H9 (cell line): ENCODE data around the gene CRABP1. TPM values are rescaled to one million over a fixed set of nuclear protein-coding genes. Genes with fewer than 3 reads are reported as not detected.

ENCODE experiments used
- DNase-seq: peaks from one replicate; pipeline ENCODE4 v3.0.0-alpha.2; 2017
- H2AFZ ChIP-seq: one replicate; pipeline ENCODE4 v1.6.1; 2013; ENCODE audit warnings: mild to moderate bottlenecking, low read length, control low read depth, moderate library complexity
- H2AK5ac ChIP-seq: 2 replicates; pipeline ENCODE4 v1.6.1; 2013; ENCODE audit warnings: low read length, control low read depth, mixed read lengths; ENCODE audit not compliant: insufficient read length
- H2BK120ac ChIP-seq: one replicate; pipeline ENCODE4 v1.6.1; 2013; ENCODE audit warnings: low read depth, mild to moderate bottlenecking, low read length, control low read depth, inconsistent platforms; ENCODE audit not compliant: poor library complexity, severe bottlenecking
- H2BK12ac ChIP-seq: 2 replicates; pipeline ENCODE4 v1.6.1; 2013; ENCODE audit warnings: low read length, control low read depth, mixed read lengths, low read depth; ENCODE audit not compliant: insufficient read length
- H2BK15ac ChIP-seq: 2 replicates; pipeline ENCODE4 v1.6.1; 2013; ENCODE audit warnings: low read depth, low read length, control low read depth
- H2BK20ac ChIP-seq: one replicate; pipeline ENCODE4 v1.6.1; 2013; ENCODE audit warnings: low read depth, mild to moderate bottlenecking, low read length, control low read depth, inconsistent platforms; ENCODE audit not compliant: poor library complexity, severe bottlenecking
- H2BK5ac ChIP-seq: 2 replicates; pipeline ENCODE4 v1.6.1; 2013; ENCODE audit warnings: low read length, control low read depth, mixed read lengths; ENCODE audit not compliant: insufficient read length
- H3K14ac ChIP-seq: 2 replicates; pipeline ENCODE4 v1.6.1; 2013; ENCODE audit warnings: low read length, control low read depth; ENCODE audit not compliant: insufficient read depth
- H3K18ac ChIP-seq: 2 replicates; pipeline ENCODE4 v1.6.1; 2013; ENCODE audit warnings: low read depth, mild to moderate bottlenecking, mixed read lengths, low read length, control low read depth; ENCODE audit not compliant: insufficient read length
- H3K23ac ChIP-seq: 2 replicates; pipeline ENCODE4 v1.6.1; 2013; ENCODE audit warnings: low read length, control low read depth, mixed read lengths, low read depth; ENCODE audit not compliant: insufficient read length
- H3K23me2 ChIP-seq: 2 replicates; pipeline ENCODE4 v1.6.1; 2013; ENCODE audit warnings: low read depth, mild to moderate bottlenecking, mixed read lengths, low read length, control low read depth; ENCODE audit not compliant: insufficient read length, poor library complexity, severe bottlenecking
- H3K27ac ChIP-seq: 2 replicates; pipeline ENCODE4 v1.5.1; 2013; ENCODE audit warnings: low read length, control low read depth, mixed read lengths, low read depth; ENCODE audit not compliant: insufficient read length
- H3K27me3 ChIP-seq: 2 replicates; pipeline ENCODE4 v1.6.1; 2013; ENCODE audit warnings: low read length, control low read depth, inconsistent platforms; ENCODE audit not compliant: insufficient read depth
- H3K4ac ChIP-seq: 2 replicates; pipeline ENCODE4 v1.6.1; 2013; ENCODE audit warnings: low read depth, mild to moderate bottlenecking, control low read depth, inconsistent platforms, low read length, moderate library complexity
- H3K4me1 ChIP-seq: 2 replicates; pipeline ENCODE4 v1.6.1; 2013; ENCODE audit warnings: low read length, control low read depth, inconsistent platforms; ENCODE audit not compliant: insufficient read depth
- H3K4me2 ChIP-seq: 2 replicates; pipeline ENCODE4 v1.6.1; 2013; ENCODE audit warnings: low read length, control low read depth, mixed read lengths; ENCODE audit not compliant: insufficient read length, insufficient read depth
- H3K56ac ChIP-seq: 2 replicates; pipeline ENCODE4 v1.6.1; 2013; ENCODE audit warnings: low read depth, mild to moderate bottlenecking, mixed read lengths, low read length, control low read depth; ENCODE audit not compliant: insufficient read length
- H3K79me1 ChIP-seq: 2 replicates; pipeline ENCODE4 v1.6.1; 2013; ENCODE audit warnings: low read depth, mild to moderate bottlenecking, moderate library complexity, low read length, control low read depth, inconsistent platforms; ENCODE audit not compliant: insufficient read depth, poor library complexity, severe bottlenecking
- H3K79me2 ChIP-seq: 2 replicates; pipeline ENCODE4 v1.6.1; 2013; ENCODE audit warnings: low read length, control low read depth, inconsistent platforms; ENCODE audit not compliant: insufficient read depth
- H3K9ac ChIP-seq: 2 replicates; pipeline ENCODE4 v1.6.1; 2013; ENCODE audit warnings: low read length, control low read depth, mixed read lengths; ENCODE audit not compliant: insufficient read length; ENCODE audit errors: extremely low read depth
- H3K9me3 ChIP-seq: one replicate; pipeline ENCODE4 v1.6.1; 2013; ENCODE audit warnings: low read depth, low read length, inconsistent platforms; ENCODE audit not compliant: control insufficient read depth
- H3T11ph ChIP-seq: one replicate; pipeline ENCODE4 v1.6.1; 2013; ENCODE audit warnings: mild to moderate bottlenecking, low read length, control low read depth, inconsistent platforms
- H4K20me1 ChIP-seq: one replicate; pipeline ENCODE4 v1.6.1; 2013; ENCODE audit not compliant: control insufficient read depth, insufficient read length, insufficient read depth
- H4K5ac ChIP-seq: 2 replicates; pipeline ENCODE4 v1.6.1; 2013; ENCODE audit warnings: low read depth, mild to moderate bottlenecking, mixed read lengths, low read length, control low read depth; ENCODE audit not compliant: insufficient read length
- H4K8ac ChIP-seq: replicated peaks from 2 replicates; pipeline ENCODE4 v1.6.1; 2013; ENCODE audit warnings: low read length, control low read depth, mixed read lengths, low read depth; ENCODE audit not compliant: insufficient read length
- H4K91ac ChIP-seq: 2 replicates; pipeline ENCODE4 v1.6.1; 2013; ENCODE audit warnings: low read depth, mild to moderate bottlenecking, moderate library complexity, mixed read lengths, low read length, control low read depth; ENCODE audit not compliant: insufficient read length
- H3K27ac Mint-ChIP-seq, 3 experiments: 2 replicates in 2 of 3; 3 replicates in 1 of 3; pipeline ENCODE4 v1.8.0; 2020 to 2021; ENCODE audit warnings: mixed read lengths in 3 of 3, mild to moderate bottlenecking in 1 of 3, moderate library complexity in 1 of 3
- H3K27me3 Mint-ChIP-seq: 2 replicates; pipeline ENCODE4 v1.8.0; 2021; ENCODE audit warnings: low read depth, mild to moderate bottlenecking, moderate library complexity, mixed read lengths
- H3K36me3 Mint-ChIP-seq, 3 experiments: 2 replicates in 2 of 3; 3 replicates in 1 of 3; pipeline ENCODE4 v1.8.0; 2020 to 2021; ENCODE audit warnings: low read depth in 3 of 3, mixed read lengths in 3 of 3; ENCODE audit not compliant: insufficient read depth in 1 of 3
- H3K4me1 Mint-ChIP-seq, 2 experiments: 2 replicates each; pipeline ENCODE4 v1.8.0; 2020; ENCODE audit warnings: mixed read lengths in 2 of 2
- H3K4me3 Mint-ChIP-seq, 2 experiments: 2 replicates in 1 of 2; 3 replicates in 1 of 2; pipeline ENCODE4 v1.8.0; 2020 to 2021; ENCODE audit warnings: mild to moderate bottlenecking in 2 of 2, mixed read lengths in 2 of 2, moderate library complexity in 1 of 2
- H3K9me3 Mint-ChIP-seq, 2 experiments: 2 replicates in 1 of 2; 3 replicates in 1 of 2; pipeline ENCODE4 v1.8.0; 2020; ENCODE audit warnings: mild to moderate bottlenecking in 2 of 2, mixed read lengths in 2 of 2, moderate library complexity in 1 of 2
- CTCF ChIP-seq: fragments of 200-600 bp; sonication (generic); conservative IDR thresholded peaks from 3 replicates; pipeline ENCODE4 v1.8.0; 2021; ENCODE audit warnings: antibody characterized with exemption, mild to moderate bottlenecking
- WGBS: extraction: QIAGEN DNeasy Blood & Tissue Kit; methylation state at CpG from one replicate; pipeline ENCODE4 v1.1.7; 2013; ENCODE audit warnings: missing lambda C conversion rate, low lambda C conversion rate, mixed read lengths; ENCODE audit not compliant: insufficient read length; ENCODE audit errors: extremely low coverage; 5-methylcytosine and 5-hydroxymethylcytosine counted together
- total RNA-seq: library from RNA; stranded (reverse); gene quantifications from 2 replicates; pipeline ENCODE4 v1.2.1, GENCODE V29; 2021

The CRABP1 gene
- total RNA-seq, 1 experiment from 2014 or later = 93.1 TPM

DNA sequence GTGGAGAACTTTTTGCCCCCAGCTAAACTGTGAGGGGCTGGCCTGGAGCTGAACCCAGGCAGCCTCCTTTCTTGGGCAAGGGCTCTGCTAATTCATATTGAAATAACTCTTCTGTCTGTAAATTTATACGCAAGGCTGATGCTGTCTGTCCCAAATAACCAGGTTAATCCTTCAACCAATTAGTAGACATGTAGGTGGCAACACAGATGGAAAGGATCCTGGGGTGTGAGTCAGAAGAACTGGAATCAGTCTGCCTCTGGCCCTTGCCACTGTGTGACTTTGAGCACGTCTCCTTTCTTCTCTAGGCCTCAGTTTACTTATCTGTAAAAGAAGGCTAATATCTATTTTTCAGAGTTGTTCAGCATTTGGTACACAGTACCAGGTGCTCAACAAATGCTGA lies 49.6 kb downstream of the CRABP1 start:
- Histone ChIP-seq H3K18ac (no peak overlapping the region), H3K14ac (no peak overlapping the region), H2AK5ac (no peak overlapping the region), H3K4ac (no peak overlapping the region), H2BK120ac (no peak overlapping the region), H2AFZ (no peak overlapping the region), H3K4me2 (no peak overlapping the region), H3K79me2 (no peaks in the 10 kb centered on the region), H2BK5ac (no peak overlapping the region), H3K27ac (no peak overlapping the region), H4K20me1 (no peaks in the 10 kb centered on the region), H2BK15ac (no peak overlapping the region), H2BK12ac (no peak overlapping the region), H3K23me2 (no peaks in the 10 kb centered on the region), H3K23ac (no peak overlapping the region), H3K79me1 (no peaks in the 10 kb centered on the region), H3K27me3 (no peaks in the 10 kb centered on the region), H4K91ac (no peak overlapping the region), H3K9ac (no peak overlapping the region), H3T11ph (no peak overlapping the region), H3K4me1 (peaks cover 5% of the 10 kb centered on the region), H3K9me3 (no peaks in the 10 kb centered on the region), H2BK20ac (no peak overlapping the region), H4K5ac (no peak overlapping the region), H3K56ac (no peak overlapping the region), H4K8ac (no peak overlapping the region)
- H3K9me3 Mint-ChIP-seq = peaks cover 3 to 8% of the 10 kb centered on the region in 2 experiments; a peak in 2 of 5 replicates
- H3K36me3 Mint-ChIP-seq = peaks cover 0 to 5% (median 2%) of the 10 kb centered on the region in 3 experiments; a peak in 2 of 7 replicates
- H3K4me1 Mint-ChIP-seq = peaks cover 48 to 73% of the 10 kb centered on the region in 2 experiments
- no peak for TF ChIP-seq CTCF
- no peak overlapping the region; a peak in 1 of 7 replicates for H3K27ac Mint-ChIP-seq
- H3K27me3 Mint-ChIP-seq = peaks cover 12% of the 10 kb centered on the region
- no CpG with 5 or more reads among the region's 2 CpGs for WGBS
- no peak for DNase-seq
- H3K4me3 Mint-ChIP-seq = no peak overlapping the region; a peak in 1 of 5 replicates
